ENCODE data around the gene CEP112.

- TF ChIP-seq REST (IDR thresholded peaks at IDR 0.05) (no peak), GABPA (IDR thresholded peaks at IDR 0.05 in 1 of 2, conservative IDR thresholded peaks at IDR 0.05 in 1 of 2) (no peak), MAX (IDR thresholded peaks at IDR 0.05) (no peak), RAD21 (IDR thresholded peaks at IDR 0.05) (no peak), YY1 (IDR thresholded peaks at IDR 0.05) (no peak), RXRA (IDR thresholded peaks at IDR 0.05) (no peak), EGR1 (IDR thresholded peaks at IDR 0.05; ENCODE audit: low read depth in 2 of 2) (no peak)
- TF ChIP-seq, protein P1, sequence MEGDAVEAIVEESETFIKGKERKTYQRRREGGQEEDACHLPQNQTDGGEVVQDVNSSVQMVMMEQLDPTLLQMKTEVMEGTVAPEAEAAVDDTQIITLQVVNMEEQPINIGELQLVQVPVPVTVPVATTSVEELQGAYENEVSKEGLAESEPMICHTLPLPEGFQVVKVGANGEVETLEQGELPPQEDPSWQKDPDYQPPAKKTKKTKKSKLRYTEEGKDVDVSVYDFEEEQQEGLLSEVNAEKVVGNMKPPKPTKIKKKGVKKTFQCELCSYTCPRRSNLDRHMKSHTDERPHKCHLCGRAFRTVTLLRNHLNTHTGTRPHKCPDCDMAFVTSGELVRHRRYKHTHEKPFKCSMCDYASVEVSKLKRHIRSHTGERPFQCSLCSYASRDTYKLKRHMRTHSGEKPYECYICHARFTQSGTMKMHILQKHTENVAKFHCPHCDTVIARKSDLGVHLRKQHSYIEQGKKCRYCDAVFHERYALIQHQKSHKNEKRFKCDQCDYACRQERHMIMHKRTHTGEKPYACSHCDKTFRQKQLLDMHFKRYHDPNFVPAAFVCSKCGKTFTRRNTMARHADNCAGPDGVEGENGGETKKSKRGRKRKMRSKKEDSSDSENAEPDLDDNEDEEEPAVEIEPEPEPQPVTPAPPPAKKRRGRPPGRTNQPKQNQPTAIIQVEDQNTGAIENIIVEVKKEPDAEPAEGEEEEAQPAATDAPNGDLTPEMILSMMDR (IDR thresholded peaks at IDR 0.05; ENCODE audit: low read depth, low read length, missing input control): no peak
- TF ChIP-seq, protein P2, sequence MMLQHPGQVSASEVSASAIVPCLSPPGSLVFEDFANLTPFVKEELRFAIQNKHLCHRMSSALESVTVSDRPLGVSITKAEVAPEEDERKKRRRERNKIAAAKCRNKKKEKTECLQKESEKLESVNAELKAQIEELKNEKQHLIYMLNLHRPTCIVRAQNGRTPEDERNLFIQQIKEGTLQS (IDR thresholded peaks at IDR 0.05): no peak
Measured at GRCh38 chr17:65595071-65595656, 596.8 kb downstream of the CEP112 start.

All from liver (tissue), 3 donors.